Gastrocnemius medialis (tissue), 4 donors: ENCODE data around the gene PDE4B.

Experiments
- CTCF ChIP-seq, 5 experiments: fragments of 450-650 bp in 3 of 5; fragments of 200-600 bp in 2 of 5; sonication (generic) in 2 of 5; IDR thresholded peaks in 4 of 5; conservative IDR thresholded peaks in 1 of 5; 1 replicate in 4 of 5; 2 replicates in 1 of 5; pipeline ENCODE4 v1.5.1; 2016 to 2019; ENCODE audit warnings: antibody characterized with exemption in 5 of 5, mild to moderate bottlenecking in 3 of 5, moderate library complexity in 3 of 5
- POLR2A ChIP-seq, 2 donors: fragments of 450-650 bp; IDR thresholded peaks; one replicate each; pipeline ENCODE4 v1.6.1; 2017; ENCODE audit warnings: antibody characterized with exemption in 2 of 2, mild to moderate bottlenecking in 2 of 2, moderate library complexity in 2 of 2

DNA sequence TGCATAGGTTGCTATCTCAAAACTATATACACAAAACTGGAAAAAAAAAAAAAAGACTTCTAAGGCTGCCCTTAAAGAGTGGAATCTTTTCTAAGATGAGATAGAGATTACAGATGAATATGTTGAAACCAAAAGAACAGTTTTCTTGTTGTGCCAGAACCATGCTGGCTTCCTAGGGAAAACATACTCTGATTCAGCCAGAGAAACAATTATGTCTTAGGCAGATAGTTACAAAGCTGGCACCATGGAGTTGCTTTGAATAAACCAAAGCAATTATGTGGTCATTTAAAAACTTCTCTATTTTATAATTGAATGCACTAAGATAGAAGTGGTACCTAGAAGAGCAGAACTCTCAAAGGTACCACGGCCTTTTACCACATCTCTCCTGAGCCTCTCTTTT, 341.3 kb downstream of the PDE4B start:
- TF ChIP-seq CTCF (IDR thresholded peaks at IDR 0.05 in 4 of 5, conservative IDR thresholded peaks at IDR 0.05 in 1 of 5) (no peak), POLR2A (IDR thresholded peaks at IDR 0.05) (no peak)
